ENCODE measurements around the gene HOOK1. TPM values are rescaled to one million over a fixed set of nuclear protein-coding genes. Genes with fewer than 3 reads are reported as not detected.

HOOK1 gene
- total RNA-seq, 1 donor from 2014 or later = 24.6 TPM

DNA sequence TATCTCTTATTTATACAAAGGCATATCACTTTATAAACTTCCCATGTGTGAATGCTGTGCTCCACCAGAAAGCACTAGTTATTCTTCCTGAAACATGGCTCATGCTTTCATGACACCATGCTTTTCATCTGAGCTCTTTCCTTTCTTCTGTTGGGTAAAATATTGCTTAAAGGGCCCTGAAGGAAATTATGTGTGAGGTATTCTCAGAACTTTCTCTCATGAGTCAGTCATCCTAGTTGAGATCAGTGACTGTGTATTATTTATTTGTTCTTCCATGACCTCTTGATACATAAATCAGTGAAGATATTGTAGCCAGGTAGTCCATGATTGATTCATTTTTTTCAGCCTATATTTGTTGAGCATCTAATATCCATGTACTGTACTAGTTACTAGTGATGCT, 57.0 kb downstream of the HOOK1 start:
- H3K27me3 ChIP-seq = no peaks in the 10 kb centered on the region
- DNase-seq (ENCODE audit: extremely low spot score in 2 of 2) = no peak
- no peaks in the 10 kb centered on the region for H3K4me1 ChIP-seq
- no peak overlapping the region for H3K4me3 ChIP-seq
- intact Hi-C loops (cut with DNase I) = no loop called here
- no peaks in the 10 kb centered on the region for H3K9me3 ChIP-seq
- peaks cover 0 to 6% of the 10 kb centered on the region in 2 donors for H3K36me3 ChIP-seq
- TF ChIP-seq POLR2A (IDR thresholded peaks at IDR 0.05) (no peak), POLR2AphosphoS5 (IDR thresholded peaks at IDR 0.05; ENCODE audit: insufficient read depth in 1 of 2, low read depth in 1 of 2) (no peak)
- TF ChIP-seq, protein P1, sequence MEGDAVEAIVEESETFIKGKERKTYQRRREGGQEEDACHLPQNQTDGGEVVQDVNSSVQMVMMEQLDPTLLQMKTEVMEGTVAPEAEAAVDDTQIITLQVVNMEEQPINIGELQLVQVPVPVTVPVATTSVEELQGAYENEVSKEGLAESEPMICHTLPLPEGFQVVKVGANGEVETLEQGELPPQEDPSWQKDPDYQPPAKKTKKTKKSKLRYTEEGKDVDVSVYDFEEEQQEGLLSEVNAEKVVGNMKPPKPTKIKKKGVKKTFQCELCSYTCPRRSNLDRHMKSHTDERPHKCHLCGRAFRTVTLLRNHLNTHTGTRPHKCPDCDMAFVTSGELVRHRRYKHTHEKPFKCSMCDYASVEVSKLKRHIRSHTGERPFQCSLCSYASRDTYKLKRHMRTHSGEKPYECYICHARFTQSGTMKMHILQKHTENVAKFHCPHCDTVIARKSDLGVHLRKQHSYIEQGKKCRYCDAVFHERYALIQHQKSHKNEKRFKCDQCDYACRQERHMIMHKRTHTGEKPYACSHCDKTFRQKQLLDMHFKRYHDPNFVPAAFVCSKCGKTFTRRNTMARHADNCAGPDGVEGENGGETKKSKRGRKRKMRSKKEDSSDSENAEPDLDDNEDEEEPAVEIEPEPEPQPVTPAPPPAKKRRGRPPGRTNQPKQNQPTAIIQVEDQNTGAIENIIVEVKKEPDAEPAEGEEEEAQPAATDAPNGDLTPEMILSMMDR (IDR thresholded peaks at IDR 0.05) = no peak
- no peak overlapping the region for H3K27ac ChIP-seq

DNA sequence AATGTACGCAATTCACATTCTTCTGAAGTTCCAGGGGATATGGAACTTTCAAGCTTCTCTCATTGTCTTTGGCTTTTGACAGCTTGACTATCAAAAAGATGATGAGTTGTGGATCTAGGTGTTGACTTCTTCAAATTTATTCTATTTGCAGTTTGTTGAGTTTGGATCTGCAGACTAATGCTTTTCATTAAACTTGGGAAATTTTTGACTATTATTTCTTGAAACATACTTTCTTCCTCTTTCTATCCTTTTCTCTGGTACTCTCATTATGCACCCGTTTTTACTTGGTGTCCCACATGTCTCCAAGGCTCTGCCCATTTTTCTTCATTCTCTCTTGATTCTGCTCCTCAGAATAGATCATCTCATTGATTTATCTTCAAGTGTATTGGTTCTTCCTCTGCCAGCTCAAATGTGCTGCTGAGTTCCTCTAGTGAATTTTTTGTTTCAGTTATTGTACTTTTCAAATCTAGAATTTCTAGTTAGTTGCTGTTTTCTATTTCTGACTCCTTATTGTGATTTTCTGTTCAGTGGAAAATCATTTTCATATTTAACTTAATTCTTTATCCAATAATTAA, 62.4 kb downstream of the HOOK1 start:
- no peak for DNase-seq (ENCODE audit: extremely low spot score in 2 of 2)
- H3K4me1 ChIP-seq = no peaks in the 10 kb centered on the region
- no peaks in the 10 kb centered on the region for H3K9me3 ChIP-seq
- TF ChIP-seq, protein P1 (IDR thresholded peaks at IDR 0.05) = no peak
- H3K36me3 ChIP-seq = peaks cover 0 to 6% of the 10 kb centered on the region in 2 donors
- intact Hi-C loops (cut with DNase I) = no loop called here
- no peaks in the 10 kb centered on the region for H3K27me3 ChIP-seq
- no peak overlapping the region for H3K4me3 ChIP-seq
- H3K27ac ChIP-seq = no peak overlapping the region

DNA sequence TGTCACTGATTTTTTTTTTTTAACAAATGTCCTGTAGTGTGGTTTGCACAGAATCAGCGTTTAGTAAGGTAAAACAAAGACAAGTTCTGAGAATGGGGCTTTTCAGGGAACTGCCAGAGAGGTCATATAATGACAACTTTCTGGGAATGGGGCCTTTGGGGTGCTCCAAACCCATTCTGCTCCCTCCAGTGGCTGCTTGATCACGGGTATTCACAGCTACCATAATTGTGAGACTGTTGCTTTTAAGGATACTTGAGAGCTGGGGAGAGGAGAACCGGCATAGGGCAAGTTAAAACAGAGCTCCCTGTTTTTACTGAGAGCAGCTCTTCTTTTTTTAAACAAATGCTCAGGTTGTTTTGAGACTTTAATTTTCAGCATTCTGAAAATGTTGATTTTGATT, 63.6 kb downstream of the HOOK1 start:
- Histone ChIP-seq H3K27me3 (no peaks in the 10 kb centered on the region), H3K4me3 (no peak overlapping the region), H3K36me3 (peaks cover 0 to 6% of the 10 kb centered on the region in 2 donors), H3K27ac (no peak overlapping the region), H3K9me3 (no peaks in the 10 kb centered on the region), H3K4me1 (no peaks in the 10 kb centered on the region)
- no peak for DNase-seq (ENCODE audit: extremely low spot score in 2 of 2)
- TF ChIP-seq POLR2A (IDR thresholded peaks at IDR 0.05) (no peak), POLR2AphosphoS5 (IDR thresholded peaks at IDR 0.05; ENCODE audit: insufficient read depth in 1 of 2, low read depth in 1 of 2) (no peak)
- TF ChIP-seq, protein P1 (IDR thresholded peaks at IDR 0.05) = no peak
- intact Hi-C loops (cut with DNase I) = no loop called here

DNA sequence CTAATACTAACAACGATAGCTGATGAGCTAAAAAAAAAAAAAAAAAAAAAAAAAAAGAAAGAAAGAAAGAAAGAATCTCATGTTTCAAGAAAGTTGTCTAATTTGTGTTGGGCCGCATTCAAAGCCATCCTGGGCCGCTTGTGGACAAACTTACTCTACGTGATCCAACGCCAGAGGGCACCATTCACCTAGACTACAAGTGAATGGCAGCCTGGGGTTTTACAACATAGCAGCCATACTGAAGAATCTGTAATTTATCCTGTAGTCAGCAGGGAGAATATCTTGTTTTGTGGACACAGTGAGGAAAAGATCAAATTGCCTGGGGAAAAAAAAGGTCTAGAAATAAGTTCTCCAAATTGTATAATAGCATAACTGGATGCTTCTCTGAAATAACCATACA, 64.8 kb downstream of the HOOK1 start:
- DNase-seq (ENCODE audit: extremely low spot score in 2 of 2) = no peak
- Histone ChIP-seq H3K27me3 (no peaks in the 10 kb centered on the region), H3K36me3 (peaks cover 0 to 6% of the 10 kb centered on the region in 2 donors), H3K9me3 (no peaks in the 10 kb centered on the region), H3K4me1 (no peaks in the 10 kb centered on the region), H3K27ac (no peak overlapping the region), H3K4me3 (no peak overlapping the region)
- intact Hi-C loops (cut with DNase I) = no loop called here
- no peak for TF ChIP-seq POLR2AphosphoS5 (IDR thresholded peaks at IDR 0.05; ENCODE audit: insufficient read depth in 1 of 2, low read depth in 1 of 2)
- no peak for TF ChIP-seq POLR2A (IDR thresholded peaks at IDR 0.05)
- TF ChIP-seq, protein P1 (IDR thresholded peaks at IDR 0.05) = no peak

DNA sequence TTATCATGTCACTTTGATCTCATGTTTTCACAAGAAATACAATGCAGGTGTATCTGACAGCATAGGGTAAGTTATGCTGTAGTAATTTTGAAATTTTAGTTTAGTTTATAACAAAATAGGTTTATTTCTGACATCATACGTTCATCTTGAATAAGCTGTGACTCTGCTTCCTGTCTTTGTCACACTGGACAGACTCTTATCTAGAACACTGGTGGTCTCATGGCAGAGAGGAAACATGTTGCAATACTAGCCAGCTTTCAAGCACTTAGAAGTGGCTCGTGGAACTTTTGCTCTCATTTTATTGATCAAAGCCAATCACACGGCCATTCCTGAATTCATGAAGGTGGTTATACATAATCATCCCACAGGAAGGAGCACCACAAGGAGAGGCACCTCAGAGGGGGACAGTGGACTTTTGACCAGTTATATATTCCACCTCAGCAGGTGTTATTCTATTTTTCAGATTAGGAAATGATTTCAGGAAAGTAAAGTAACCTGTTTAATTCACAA, 65.3 kb downstream of the HOOK1 start:
- Histone ChIP-seq H3K9me3 (no peaks in the 10 kb centered on the region), H3K4me1 (no peaks in the 10 kb centered on the region), H3K27ac (no peak overlapping the region), H3K27me3 (no peaks in the 10 kb centered on the region), H3K36me3 (peaks cover 0 to 6% of the 10 kb centered on the region in 2 donors), H3K4me3 (no peak overlapping the region)
- TF ChIP-seq, protein P1 (IDR thresholded peaks at IDR 0.05) = no peak
- no peak for TF ChIP-seq POLR2AphosphoS5 (IDR thresholded peaks at IDR 0.05; ENCODE audit: insufficient read depth in 1 of 2, low read depth in 1 of 2)
- TF ChIP-seq POLR2A (IDR thresholded peaks at IDR 0.05) = no peak
- intact Hi-C loops (cut with DNase I) = no loop called here
- no peak for DNase-seq (ENCODE audit: extremely low spot score in 2 of 2)
